ENCODE results near the gene RBL1. TPM values are rescaled to one million over a fixed set of nuclear protein-coding genes. Genes with fewer than 3 reads are reported as not detected.
"Not testable (repeated sequence)": the region's sequence is repeated elsewhere in the genome, so short reads cannot be mapped to it uniquely, and the experiment has no call there.

Gene RBL1
- total and polyA plus RNA-seq, 4 donors: 0.38 to 8.9 (median 3.7) TPM

GRCh38 chr20:36967636-36968035, 128.2 kb downstream of the RBL1 start:
- DNase-seq (no peak), ATAC-seq (ENCODE audit: low FRiP score) (no peak)
- Histone ChIP-seq H3K9me3 (ENCODE audit: control insufficient read depth, low read length) (no peaks in the 10 kb centered on the region), H3K27ac (ENCODE audit: low read depth in 1 of 2, low read length in 2 of 2) (no peak overlapping the region), H3K27me3 (ENCODE audit: control insufficient read depth in 1 of 2, insufficient read depth in 2 of 2, low read length in 1 of 2) (no peaks in the 10 kb centered on the region), H3K36me3 (ENCODE audit: control insufficient read depth in 1 of 2, insufficient read depth in 2 of 2, low read length in 1 of 2) (no peaks in the 10 kb centered on the region), H3K4me1 (ENCODE audit: control insufficient read depth in 1 of 2, insufficient read depth in 2 of 2, low read length in 2 of 2) (no peaks in the 10 kb centered on the region), H3K4me3 (ENCODE audit: low read length in 2 of 2) (no peak overlapping the region)
- intact Hi-C loops (cut with DNase I): no loop called here
- WGBS, 2 donors: 90 to 94% methylated on average over 5 of the region's 5 CpGs

- DNase-seq; intact Hi-C loops (cut with DNase I); H3K36me3 ChIP-seq (ENCODE audit: control insufficient read depth in 1 of 2, insufficient read depth in 2 of 2, low read length in 1 of 2); H3K4me1 ChIP-seq (ENCODE audit: control insufficient read depth in 1 of 2, insufficient read depth in 2 of 2, low read length in 2 of 2); H3K9me3 ChIP-seq (ENCODE audit: control insufficient read depth, low read length); H3K27ac ChIP-seq (ENCODE audit: low read depth in 1 of 2, low read length in 2 of 2); H3K4me3 ChIP-seq (ENCODE audit: low read length in 2 of 2); H3K27me3 ChIP-seq (ENCODE audit: control insufficient read depth in 1 of 2, insufficient read depth in 2 of 2, low read length in 1 of 2); ATAC-seq (ENCODE audit: low FRiP score): not testable (repeated sequence)
- 94 to 97% methylated on average over 3 of the region's 3 CpGs for WGBS, 2 donors
Measured at GRCh38 chr20:36966965-36967364, 128.8 kb downstream of the RBL1 start.

GRCh38 chr20:36962354-36962941, 133.3 kb downstream of the RBL1 start:
- intact Hi-C loops (cut with DNase I); DNase-seq; H3K4me3 ChIP-seq (ENCODE audit: low read length in 2 of 2); H3K36me3 ChIP-seq (ENCODE audit: control insufficient read depth in 1 of 2, insufficient read depth in 2 of 2, low read length in 1 of 2); H3K9me3 ChIP-seq (ENCODE audit: control insufficient read depth, low read length); H3K27ac ChIP-seq (ENCODE audit: low read depth in 1 of 2, low read length in 2 of 2); H3K4me1 ChIP-seq (ENCODE audit: control insufficient read depth in 1 of 2, insufficient read depth in 2 of 2, low read length in 2 of 2); H3K27me3 ChIP-seq (ENCODE audit: control insufficient read depth in 1 of 2, insufficient read depth in 2 of 2, low read length in 1 of 2); ATAC-seq (ENCODE audit: low FRiP score): not testable (repeated sequence)
- 82 to 84% methylated on average over 9 of the region's 9 CpGs for whole genome bisulfite sequencing, 2 donors

GRCh38 chr20:36959242-36959641, 136.6 kb downstream of the RBL1 start:
- H3K9me3 ChIP-seq (ENCODE audit: control insufficient read depth, low read length): no peaks in the 10 kb centered on the region
- WGBS, 2 donors: 45 to 51% methylated on average over 4 of the region's 4 CpGs
- no peak for DNase-seq
- H3K36me3 ChIP-seq (ENCODE audit: control insufficient read depth in 1 of 2, insufficient read depth in 2 of 2, low read length in 1 of 2): no peaks in the 10 kb centered on the region
- H3K27me3 ChIP-seq (ENCODE audit: control insufficient read depth in 1 of 2, insufficient read depth in 2 of 2, low read length in 1 of 2): no peaks in the 10 kb centered on the region
- H3K4me3 ChIP-seq (ENCODE audit: low read length in 2 of 2): no peak overlapping the region
- H3K4me1 ChIP-seq (ENCODE audit: control insufficient read depth in 1 of 2, insufficient read depth in 2 of 2, low read length in 2 of 2): no peaks in the 10 kb centered on the region
- intact Hi-C loops (cut with DNase I): loop anchor here in 1 of 2 donors (5.0 kb wide), 1 partner anchor 507 kb away; no protein-coding TSS in a partner anchor
- H3K27ac ChIP-seq (ENCODE audit: low read depth in 1 of 2, low read length in 2 of 2): no peak overlapping the region
- no peak for ATAC-seq (ENCODE audit: low FRiP score)

GRCh38 chr20:36957875-36958667, 137.7 kb downstream of the RBL1 start:
- ATAC-seq (ENCODE audit: low FRiP score) (peak; percentile 61), DNase-seq (peak in 1 of 2 donors; percentile 21)
- Histone ChIP-seq H3K27me3 (ENCODE audit: control insufficient read depth in 1 of 2, insufficient read depth in 2 of 2, low read length in 1 of 2) (no peaks in the 10 kb centered on the region), H3K4me1 (ENCODE audit: control insufficient read depth in 1 of 2, insufficient read depth in 2 of 2, low read length in 2 of 2) (no peaks in the 10 kb centered on the region), H3K36me3 (ENCODE audit: control insufficient read depth in 1 of 2, insufficient read depth in 2 of 2, low read length in 1 of 2) (no peaks in the 10 kb centered on the region), H3K27ac (ENCODE audit: low read depth in 1 of 2, low read length in 2 of 2) (no peak overlapping the region), H3K4me3 (ENCODE audit: low read length in 2 of 2) (no peak overlapping the region), H3K9me3 (ENCODE audit: control insufficient read depth, low read length) (no peaks in the 10 kb centered on the region)
- WGBS, 2 donors: 91 to 92% methylated on average over 10 of the region's 10 CpGs
- intact Hi-C loops (cut with DNase I): loop anchor here in 1 of 2 donors (5.0 kb wide), 1 partner anchor 506 kb away; no protein-coding TSS in a partner anchor

GRCh38 chr20:36956674-36957073, 139.1 kb downstream of the RBL1 start:
- no peaks in the 10 kb centered on the region for H3K27me3 ChIP-seq (ENCODE audit: control insufficient read depth in 1 of 2, insufficient read depth in 2 of 2, low read length in 1 of 2)

GRCh38 chr20:36956016-36956415, 139.8 kb downstream of the RBL1 start:
- no peak overlapping the region for H3K4me3 ChIP-seq (ENCODE audit: low read length in 2 of 2)
- WGBS, 2 donors: 62 to 69% methylated on average over 3 of the region's 3 CpGs
- H3K4me1 ChIP-seq (ENCODE audit: control insufficient read depth in 1 of 2, insufficient read depth in 2 of 2, low read length in 2 of 2): no peaks in the 10 kb centered on the region
- no peaks in the 10 kb centered on the region for H3K9me3 ChIP-seq (ENCODE audit: control insufficient read depth, low read length)
- intact Hi-C loops (cut with DNase I): loop anchor here in 1 of 2 donors (5.0 kb wide), 1 partner anchor 504 kb away; no protein-coding TSS in a partner anchor
- ATAC-seq (ENCODE audit: low FRiP score) (no peak), DNase-seq (peak in 1 of 2 donors; percentile 14)
- no peaks in the 10 kb centered on the region for H3K36me3 ChIP-seq (ENCODE audit: control insufficient read depth in 1 of 2, insufficient read depth in 2 of 2, low read length in 1 of 2)
- no peaks in the 10 kb centered on the region for H3K27me3 ChIP-seq (ENCODE audit: control insufficient read depth in 1 of 2, insufficient read depth in 2 of 2, low read length in 1 of 2)
- no peak overlapping the region for H3K27ac ChIP-seq (ENCODE audit: low read depth in 1 of 2, low read length in 2 of 2)

More at GRCh38 chr20:36956674-36957073, 139.1 kb downstream of the RBL1 start:
- Histone ChIP-seq H3K4me3 (ENCODE audit: low read length in 2 of 2) (no peak overlapping the region), H3K36me3 (ENCODE audit: control insufficient read depth in 1 of 2, insufficient read depth in 2 of 2, low read length in 1 of 2) (no peaks in the 10 kb centered on the region), H3K27ac (ENCODE audit: low read depth in 1 of 2, low read length in 2 of 2) (no peak overlapping the region), H3K4me1 (ENCODE audit: control insufficient read depth in 1 of 2, insufficient read depth in 2 of 2, low read length in 2 of 2) (no peaks in the 10 kb centered on the region), H3K9me3 (ENCODE audit: control insufficient read depth, low read length) (no peaks in the 10 kb centered on the region)
- DNase-seq: peak in 1 of 2 donors; percentile 10
- ATAC-seq (ENCODE audit: low FRiP score): no peak
- 86 to 87% methylated on average over 2 of the region's 2 CpGs for WGBS, 2 donors
- intact Hi-C loops (cut with DNase I): loop anchor here in 1 of 2 donors (5.0 kb wide), 1 partner anchor 504 kb away; no protein-coding TSS in a partner anchor

GRCh38 chr20:36951979-36952738, 143.6 kb downstream of the RBL1 start:
- intact Hi-C loops (cut with DNase I): no loop called here
- Histone ChIP-seq H3K4me1 (ENCODE audit: control insufficient read depth in 1 of 2, insufficient read depth in 2 of 2, low read length in 2 of 2) (no peaks in the 10 kb centered on the region), H3K27ac (ENCODE audit: low read depth in 1 of 2, low read length in 2 of 2) (peak overlapping the region in 1 of 2 donors; percentile 58)

More at GRCh38 chr20:36951979-36952738, 143.6 kb downstream of the RBL1 start:
- Histone ChIP-seq H3K4me3 (ENCODE audit: low read length in 2 of 2) (peak overlapping the region; percentile 42 to 71), H3K9me3 (ENCODE audit: control insufficient read depth, low read length) (no peaks in the 10 kb centered on the region), H3K36me3 (ENCODE audit: control insufficient read depth in 1 of 2, insufficient read depth in 2 of 2, low read length in 1 of 2) (no peaks in the 10 kb centered on the region), H3K27me3 (ENCODE audit: control insufficient read depth in 1 of 2, insufficient read depth in 2 of 2, low read length in 1 of 2) (no peaks in the 10 kb centered on the region)
- ATAC-seq (ENCODE audit: low FRiP score): no peak
- DNase-seq: no peak
- 33 to 35% methylated on average over 11 of the region's 11 CpGs for WGBS, 2 donors
